ENCODE data around the gene EFNA2. TPM values are rescaled to one million over a fixed set of nuclear protein-coding genes. Genes with fewer than 3 reads are reported as not detected.
A peak's percentile ranks its signal among the peaks of the same experiment; 100 is the strongest.

EFNA2 gene
- total RNA-seq, 4 donors from 2014 or later, result not detected

DNA sequence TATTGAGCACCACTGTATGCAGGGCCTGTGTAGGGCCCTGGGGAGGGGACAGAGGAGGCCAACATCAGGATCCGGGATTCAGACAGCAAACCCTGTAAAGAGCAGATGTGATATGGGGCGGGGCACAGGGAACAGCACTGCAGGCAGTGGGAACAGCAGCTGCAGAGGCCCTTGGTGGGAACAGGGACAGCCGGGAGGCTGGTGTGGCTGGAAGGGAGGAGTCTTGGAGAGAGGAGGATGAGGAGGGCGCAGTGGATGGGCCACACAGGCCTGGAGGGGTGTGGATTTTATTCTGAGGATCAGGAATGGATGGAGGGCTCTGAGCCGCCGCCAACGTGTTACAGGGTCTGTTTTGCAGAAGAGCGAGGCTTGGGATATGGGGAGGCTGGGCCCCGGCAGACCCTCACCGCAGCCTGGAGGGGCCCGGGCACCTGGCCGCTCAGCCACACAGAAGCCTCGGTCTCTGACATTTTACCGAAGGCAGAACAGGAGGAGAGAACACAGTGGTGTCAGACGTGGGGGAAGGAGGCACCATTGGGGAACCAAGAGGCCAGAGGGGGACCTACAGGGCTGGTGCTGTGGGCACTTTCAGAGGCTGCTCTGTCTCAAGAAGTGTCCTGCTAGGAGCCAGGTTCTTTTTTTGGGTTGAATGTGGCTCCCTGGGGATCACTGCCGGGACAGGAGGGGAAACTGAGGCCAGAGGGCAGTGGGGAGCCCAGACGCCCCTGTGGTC lies 6.9 kb downstream of the EFNA2 start:
- intact Hi-C loops (cut with DNase I; ENCODE audit: low total_unique reads), result no loop called here
- no peak overlapping the region for H3K27ac ChIP-seq
- H3K36me3 ChIP-seq, result no peaks in the 10 kb centered on the region
- no peak for ATAC-seq
- H3K4me1 ChIP-seq, result peaks cover 0 to 7% of the 10 kb centered on the region in 2 donors
- H3K4me3 ChIP-seq, result no peak overlapping the region
- in situ Hi-C loops (cut with MboI; ENCODE audit: low sequenced_read_pairs in 4 of 4), result no loop called here
- TF ChIP-seq, protein P1, sequence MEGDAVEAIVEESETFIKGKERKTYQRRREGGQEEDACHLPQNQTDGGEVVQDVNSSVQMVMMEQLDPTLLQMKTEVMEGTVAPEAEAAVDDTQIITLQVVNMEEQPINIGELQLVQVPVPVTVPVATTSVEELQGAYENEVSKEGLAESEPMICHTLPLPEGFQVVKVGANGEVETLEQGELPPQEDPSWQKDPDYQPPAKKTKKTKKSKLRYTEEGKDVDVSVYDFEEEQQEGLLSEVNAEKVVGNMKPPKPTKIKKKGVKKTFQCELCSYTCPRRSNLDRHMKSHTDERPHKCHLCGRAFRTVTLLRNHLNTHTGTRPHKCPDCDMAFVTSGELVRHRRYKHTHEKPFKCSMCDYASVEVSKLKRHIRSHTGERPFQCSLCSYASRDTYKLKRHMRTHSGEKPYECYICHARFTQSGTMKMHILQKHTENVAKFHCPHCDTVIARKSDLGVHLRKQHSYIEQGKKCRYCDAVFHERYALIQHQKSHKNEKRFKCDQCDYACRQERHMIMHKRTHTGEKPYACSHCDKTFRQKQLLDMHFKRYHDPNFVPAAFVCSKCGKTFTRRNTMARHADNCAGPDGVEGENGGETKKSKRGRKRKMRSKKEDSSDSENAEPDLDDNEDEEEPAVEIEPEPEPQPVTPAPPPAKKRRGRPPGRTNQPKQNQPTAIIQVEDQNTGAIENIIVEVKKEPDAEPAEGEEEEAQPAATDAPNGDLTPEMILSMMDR (IDR thresholded peaks at IDR 0.05 in 4 of 5, conservative IDR thresholded peaks at IDR 0.05 in 1 of 5), result no peak
- no peak for TF ChIP-seq POLR2A (IDR thresholded peaks at IDR 0.05)
- no peak for DNase-seq
- H3K9me3 ChIP-seq, result no peaks in the 10 kb centered on the region
- peaks cover 57 to 76% (median 61%) of the 10 kb centered on the region in 3 donors for H3K27me3 ChIP-seq

DNA sequence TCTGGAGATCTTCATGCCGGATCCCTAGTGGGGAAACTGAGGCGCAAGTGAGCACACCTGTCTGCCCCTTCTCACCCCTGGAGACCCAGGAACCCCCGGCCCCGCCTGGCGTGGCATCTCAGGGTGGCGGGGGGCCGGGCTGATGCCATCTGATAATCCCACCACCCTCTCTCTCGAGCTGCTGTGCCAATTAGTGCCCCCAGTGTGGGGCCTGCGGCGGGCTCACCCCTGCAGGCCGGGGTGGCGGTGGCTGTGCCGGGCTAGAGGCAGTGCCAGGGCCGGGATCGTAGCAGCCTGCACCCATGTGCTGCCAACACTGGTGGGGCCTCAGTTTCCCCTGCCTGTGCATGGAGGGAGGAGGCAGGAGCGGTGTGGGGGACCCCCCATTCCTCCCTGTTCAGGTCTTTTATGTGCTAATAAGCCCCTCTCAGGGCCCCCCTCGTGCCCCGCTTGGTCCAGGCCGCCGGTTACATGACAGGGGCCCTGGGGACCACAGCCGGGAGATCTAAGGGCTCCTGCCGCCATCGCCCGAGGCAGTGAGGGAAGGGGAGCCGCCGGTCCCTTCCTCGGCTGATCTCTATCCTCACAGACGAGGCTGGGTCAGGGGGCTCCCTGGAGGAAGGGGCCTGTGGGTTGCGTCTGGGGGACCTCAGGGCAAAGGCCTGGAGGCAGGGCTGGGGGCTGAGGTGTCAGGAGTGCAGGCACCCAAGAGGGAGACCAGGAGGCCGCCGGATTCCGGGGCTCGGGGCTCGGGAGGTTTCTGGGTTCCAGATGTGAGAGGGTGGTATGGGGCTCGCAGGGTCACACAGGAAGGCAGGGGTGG lies 8.3 kb downstream of the EFNA2 start:
- TF ChIP-seq, protein P1 (IDR thresholded peaks at IDR 0.05 in 4 of 5, conservative IDR thresholded peaks at IDR 0.05 in 1 of 5), result no peak
- no peak for TF ChIP-seq POLR2A (IDR thresholded peaks at IDR 0.05)
- in situ Hi-C loops (cut with MboI; ENCODE audit: low sequenced_read_pairs in 4 of 4), result no loop called here
- Histone ChIP-seq H3K4me1 (peaks cover 0 to 7% of the 10 kb centered on the region in 2 donors), H3K27me3 (peaks cover 49 to 65% (median 54%) of the 10 kb centered on the region in 3 donors), H3K4me3 (no peak overlapping the region), H3K9me3 (no peaks in the 10 kb centered on the region), H3K27ac (no peak overlapping the region), H3K36me3 (no peaks in the 10 kb centered on the region)
- no peak for DNase-seq
- intact Hi-C loops (cut with DNase I; ENCODE audit: low total_unique reads), result no loop called here
- no peak for ATAC-seq

DNA sequence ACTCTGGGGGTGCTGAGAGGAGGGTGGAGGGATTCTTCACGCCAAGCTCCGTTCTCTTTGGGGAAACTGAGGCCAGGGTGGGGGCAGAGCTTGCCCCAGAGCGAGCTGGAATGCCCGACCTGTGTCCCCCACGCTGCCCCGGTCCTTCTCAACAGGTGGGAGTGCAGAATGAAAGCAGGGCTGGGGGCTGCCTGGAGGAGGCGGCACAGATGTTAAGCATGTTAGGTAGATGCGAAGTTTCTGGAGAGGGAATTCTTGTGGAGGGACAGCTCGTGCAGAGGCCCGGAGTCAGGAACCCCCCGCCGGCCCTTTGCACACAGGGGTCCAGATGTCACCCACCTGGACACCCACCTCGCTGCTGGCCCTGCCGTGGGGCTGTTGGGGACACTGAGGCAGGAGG lies 9.0 kb downstream of the EFNA2 start:
- Histone ChIP-seq H3K27me3 (peaks cover 49 to 61% (median 51%) of the 10 kb centered on the region in 3 donors), H3K4me3 (no peak overlapping the region), H3K9me3 (no peaks in the 10 kb centered on the region), H3K36me3 (no peaks in the 10 kb centered on the region), H3K27ac (no peak overlapping the region), H3K4me1 (peaks cover 0 to 7% of the 10 kb centered on the region in 2 donors)
- ATAC-seq, result no peak
- intact Hi-C loops (cut with DNase I; ENCODE audit: low total_unique reads) (no loop called here), in situ Hi-C loops (cut with MboI; ENCODE audit: low sequenced_read_pairs in 4 of 4) (no loop called here)
- DNase-seq, result no peak
- no peak for TF ChIP-seq POLR2A (IDR thresholded peaks at IDR 0.05)
- TF ChIP-seq, protein P1 (IDR thresholded peaks at IDR 0.05 in 4 of 5, conservative IDR thresholded peaks at IDR 0.05 in 1 of 5), result no peak

DNA sequence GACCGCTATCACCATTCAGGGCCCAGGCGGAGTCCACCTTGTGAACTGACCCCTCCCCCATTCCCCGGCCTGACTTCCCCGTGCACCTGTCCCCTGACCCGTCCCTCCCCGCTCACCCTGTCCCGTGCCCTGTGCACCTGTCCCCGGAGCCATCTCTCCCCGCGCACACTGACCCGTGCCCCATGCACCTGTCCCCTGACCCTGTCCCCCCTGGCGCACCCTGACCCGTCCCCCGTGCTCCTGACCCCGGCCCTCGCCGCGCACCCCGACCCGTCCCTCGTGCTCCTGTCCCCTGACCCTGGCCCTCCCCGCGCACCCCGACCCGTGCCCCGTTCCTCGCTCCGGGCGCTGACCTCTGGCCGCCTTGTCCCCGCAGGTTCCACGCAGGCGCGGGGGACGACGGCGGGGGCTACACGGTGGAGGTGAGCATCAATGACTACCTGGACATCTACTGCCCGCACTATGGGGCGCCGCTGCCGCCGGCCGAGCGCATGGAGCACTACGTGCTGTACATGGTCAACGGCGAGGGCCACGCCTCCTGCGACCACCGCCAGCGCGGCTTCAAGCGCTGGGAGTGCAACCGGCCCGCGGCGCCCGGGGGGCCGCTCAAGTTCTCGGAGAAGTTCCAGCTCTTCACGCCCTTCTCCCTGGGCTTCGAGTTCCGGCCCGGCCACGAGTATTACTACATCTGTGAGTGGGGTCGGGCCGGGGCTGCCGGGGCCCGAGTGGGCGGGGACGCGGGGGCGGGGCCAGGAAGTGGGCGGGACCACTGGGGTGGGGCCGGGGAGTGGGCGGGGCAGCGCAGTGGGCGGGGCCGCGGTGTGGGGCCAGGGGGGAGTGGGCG lies 9.7 kb downstream of the EFNA2 start:
- in situ Hi-C loops (cut with MboI; ENCODE audit: low sequenced_read_pairs in 4 of 4) (no loop called here), intact Hi-C loops (cut with DNase I; ENCODE audit: low total_unique reads) (no loop called here)
- H3K4me1 ChIP-seq, result peaks cover 0 to 7% of the 10 kb centered on the region in 2 donors
- DNase-seq, result no peak
- TF ChIP-seq, protein P1 (IDR thresholded peaks at IDR 0.05 in 4 of 5, conservative IDR thresholded peaks at IDR 0.05 in 1 of 5), result no peak
- no peak for TF ChIP-seq POLR2A (IDR thresholded peaks at IDR 0.05)
- peak overlapping the region in 1 of 4 donors; percentile 18 for H3K4me3 ChIP-seq
- H3K36me3 ChIP-seq, result no peaks in the 10 kb centered on the region
- no peak overlapping the region for H3K27ac ChIP-seq
- ATAC-seq, result no peak
- H3K27me3 ChIP-seq, result peaks cover 49 to 55% (median 49%) of the 10 kb centered on the region in 3 donors
- H3K9me3 ChIP-seq, result no peaks in the 10 kb centered on the region

Measured in gastrocnemius medialis (tissue), 4 donors.